ENCODE data around the gene KDM5C. TPM values are rescaled to one million over a fixed set of nuclear protein-coding genes. Genes with fewer than 3 reads are reported as not detected.

The KDM5C gene
- total and polyA plus RNA-seq, 4 donors: 36.1 to 112 (median 78.5) TPM

- ATAC-seq (ENCODE audit: insufficient read depth, low FRiP score) (no peak), DNase-seq (peak in 1 of 3 donors; percentile 15)
- Histone ChIP-seq H3K4me1 (ENCODE audit: control insufficient read depth in 5 of 5, insufficient read depth in 5 of 5, low read length in 5 of 5) (peaks cover 0 to 4% (median 0%) of the 10 kb centered on the region in 5 donors), H3K9ac (ENCODE audit: insufficient read depth in 1 of 2, low read length in 2 of 2) (no peak overlapping the region), H3K4me3 (no peak overlapping the region), H3K36me3 (ENCODE audit: control insufficient read depth in 4 of 4, insufficient read depth in 4 of 4, low read length in 4 of 4) (no peaks in the 10 kb centered on the region), H3K27me3 (ENCODE audit: control insufficient read depth in 3 of 3, insufficient read depth in 3 of 3, low read length in 2 of 3) (peaks cover 0 to 61% (median 22%) of the 10 kb centered on the region in 3 donors), H3K9me3 (ENCODE audit: control insufficient read depth in 4 of 4, insufficient read depth in 3 of 4, low read length in 3 of 4) (peaks cover 0 to 2% (median 0%) of the 10 kb centered on the region in 4 donors), H3K27ac (ENCODE audit: low read depth in 1 of 2, low read length in 1 of 2) (no peak overlapping the region)
- TF ChIP-seq, protein P1, sequence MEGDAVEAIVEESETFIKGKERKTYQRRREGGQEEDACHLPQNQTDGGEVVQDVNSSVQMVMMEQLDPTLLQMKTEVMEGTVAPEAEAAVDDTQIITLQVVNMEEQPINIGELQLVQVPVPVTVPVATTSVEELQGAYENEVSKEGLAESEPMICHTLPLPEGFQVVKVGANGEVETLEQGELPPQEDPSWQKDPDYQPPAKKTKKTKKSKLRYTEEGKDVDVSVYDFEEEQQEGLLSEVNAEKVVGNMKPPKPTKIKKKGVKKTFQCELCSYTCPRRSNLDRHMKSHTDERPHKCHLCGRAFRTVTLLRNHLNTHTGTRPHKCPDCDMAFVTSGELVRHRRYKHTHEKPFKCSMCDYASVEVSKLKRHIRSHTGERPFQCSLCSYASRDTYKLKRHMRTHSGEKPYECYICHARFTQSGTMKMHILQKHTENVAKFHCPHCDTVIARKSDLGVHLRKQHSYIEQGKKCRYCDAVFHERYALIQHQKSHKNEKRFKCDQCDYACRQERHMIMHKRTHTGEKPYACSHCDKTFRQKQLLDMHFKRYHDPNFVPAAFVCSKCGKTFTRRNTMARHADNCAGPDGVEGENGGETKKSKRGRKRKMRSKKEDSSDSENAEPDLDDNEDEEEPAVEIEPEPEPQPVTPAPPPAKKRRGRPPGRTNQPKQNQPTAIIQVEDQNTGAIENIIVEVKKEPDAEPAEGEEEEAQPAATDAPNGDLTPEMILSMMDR (IDR thresholded peaks at IDR 0.05; ENCODE audit: control extremely low read depth, extremely low read depth): no peak
- WGBS, 2 donors: 62 to 74% methylated on average over 7 of the region's 7 CpGs
These were observed 43.2 kb upstream of the KDM5C start for GRCh38 chrX:53268173-53268572.

DNA sequence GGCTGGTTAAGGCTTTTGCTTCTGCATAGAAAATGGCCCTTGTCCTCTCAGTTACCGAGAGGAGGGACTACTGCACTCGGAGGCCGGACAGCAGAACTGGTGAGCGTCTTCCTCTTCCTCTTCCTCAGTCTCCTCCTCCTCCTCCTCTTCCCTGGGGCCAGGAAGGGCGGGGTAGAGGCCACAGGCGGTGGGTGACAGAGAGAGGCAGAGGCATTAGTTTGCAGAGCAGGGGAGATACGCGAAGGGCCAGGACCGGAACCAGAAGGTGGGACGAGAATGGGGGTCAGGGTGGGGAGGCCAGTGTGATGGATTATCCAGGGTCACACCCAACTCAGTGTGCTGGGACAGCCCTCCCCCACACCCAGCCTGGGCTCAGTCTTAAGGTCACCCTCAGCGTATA is 41.9 kb upstream of the KDM5C start:
- DNase-seq (no peak), ATAC-seq (ENCODE audit: insufficient read depth, low FRiP score) (no peak)
- peaks cover 0 to 67% (median 22%) of the 10 kb centered on the region in 3 donors for H3K27me3 ChIP-seq (ENCODE audit: control insufficient read depth in 3 of 3, insufficient read depth in 3 of 3, low read length in 2 of 3)
- WGBS, 2 donors: 54 to 63% methylated on average over 6 to 11 of the region's 11 CpGs
- TF ChIP-seq, protein P1 (IDR thresholded peaks at IDR 0.05; ENCODE audit: control extremely low read depth, extremely low read depth): no peak
- H3K27ac ChIP-seq (ENCODE audit: low read depth in 1 of 2, low read length in 1 of 2): no peak overlapping the region
- no peak overlapping the region for H3K9ac ChIP-seq (ENCODE audit: insufficient read depth in 1 of 2, low read length in 2 of 2)
- peaks cover 0 to 4% (median 0%) of the 10 kb centered on the region in 5 donors for H3K4me1 ChIP-seq (ENCODE audit: control insufficient read depth in 5 of 5, insufficient read depth in 5 of 5, low read length in 5 of 5)
- no peak overlapping the region for H3K4me3 ChIP-seq
- H3K9me3 ChIP-seq (ENCODE audit: control insufficient read depth in 4 of 4, insufficient read depth in 3 of 4, low read length in 3 of 4): no peaks in the 10 kb centered on the region
- no peaks in the 10 kb centered on the region for H3K36me3 ChIP-seq (ENCODE audit: control insufficient read depth in 4 of 4, insufficient read depth in 4 of 4, low read length in 4 of 4)

GRCh38 chrX:53265771-53266574 is 41.0 kb upstream of the KDM5C start:
- TF ChIP-seq, protein P1 (IDR thresholded peaks at IDR 0.05; ENCODE audit: control extremely low read depth, extremely low read depth): no peak
- 54 to 65% methylated on average over 8 of the region's 8 CpGs for WGBS, 2 donors
- H3K9ac ChIP-seq (ENCODE audit: insufficient read depth in 1 of 2, low read length in 2 of 2): no peak overlapping the region
- H3K4me1 ChIP-seq (ENCODE audit: control insufficient read depth in 5 of 5, insufficient read depth in 5 of 5, low read length in 5 of 5): peaks cover 0 to 4% (median 0%) of the 10 kb centered on the region in 5 donors
- peak overlapping the region in 1 of 2 donors; percentile 30 for H3K27ac ChIP-seq (ENCODE audit: low read depth in 1 of 2, low read length in 1 of 2)
- DNase-seq (peak in 1 of 3 donors; percentile 39), ATAC-seq (ENCODE audit: insufficient read depth, low FRiP score) (no peak)
- peaks cover 0 to 66% (median 22%) of the 10 kb centered on the region in 3 donors for H3K27me3 ChIP-seq (ENCODE audit: control insufficient read depth in 3 of 3, insufficient read depth in 3 of 3, low read length in 2 of 3)
- no peaks in the 10 kb centered on the region for H3K9me3 ChIP-seq (ENCODE audit: control insufficient read depth in 4 of 4, insufficient read depth in 3 of 4, low read length in 3 of 4)
- no peaks in the 10 kb centered on the region for H3K36me3 ChIP-seq (ENCODE audit: control insufficient read depth in 4 of 4, insufficient read depth in 4 of 4, low read length in 4 of 4)
- H3K4me3 ChIP-seq: no peak overlapping the region

All from lung (tissue), 12 donors.